MM.1S (cell line): ENCODE results near the gene MRTFA.
"Not testable (repeated sequence)": the region's sequence is repeated elsewhere in the genome, so short reads cannot be mapped to it uniquely, and the experiment has no call there.

Source experiments
- DNase-seq: peaks from one replicate; pipeline ENCODE4 v3.0.0-alpha.2; 2015
- H2AFZ ChIP-seq: fragments of 300-600 bp; sonication (generic); 2 replicates; pipeline ENCODE4 v1.6.0; 2016; ENCODE audit warnings: antibody characterized with exemption, low read length
- H3F3A ChIP-seq: fragments of 300-600 bp; sonication (generic); 2 replicates; pipeline ENCODE4 v1.6.1; 2016; ENCODE audit warnings: mild to moderate bottlenecking, antibody characterized with exemption, low read length, moderate library complexity, mixed read lengths; ENCODE audit not compliant: insufficient read depth
- H3K27ac ChIP-seq: fragments of 300-600 bp; sonication (generic); 2 replicates; pipeline ENCODE4 v1.5.1; 2016; ENCODE audit warnings: mild to moderate bottlenecking, low read length
- H3K27me3 ChIP-seq: fragments of 300-600 bp; sonication (generic); replicated peaks from 2 replicates; pipeline ENCODE4 v1.6.0; 2016; ENCODE audit warnings: low read length; ENCODE audit not compliant: insufficient read depth
- H3K36me3 ChIP-seq: fragments of 300-600 bp; sonication (generic); replicated peaks from 2 replicates; pipeline ENCODE4 v1.6.1; 2016; ENCODE audit warnings: mild to moderate bottlenecking, low read length, mixed read lengths; ENCODE audit not compliant: insufficient read depth
- H3K4me1 ChIP-seq: fragments of 300-600 bp; sonication (generic); 2 replicates; pipeline ENCODE4 v1.6.1; 2016; ENCODE audit warnings: low read length, mixed read lengths
- H3K4me2 ChIP-seq: fragments of 300-600 bp; sonication (generic); 2 replicates; pipeline ENCODE4 v1.6.0; 2016; ENCODE audit warnings: low read depth, low read length
- H3K4me3 ChIP-seq: fragments of 300-600 bp; sonication (generic); 2 replicates; pipeline ENCODE4 v1.5.1; 2016; ENCODE audit warnings: low read length, mixed read lengths
- H3K79me2 ChIP-seq: fragments of 300-600 bp; sonication (generic); 2 replicates; pipeline ENCODE4 v1.6.1; 2016; ENCODE audit warnings: mixed run types, low read length, mixed read lengths
- H3K9ac ChIP-seq: fragments of 300-600 bp; sonication (generic); 2 replicates; pipeline ENCODE4 v1.6.1; 2016; ENCODE audit warnings: low read length, mixed read lengths
- H3K9me2 ChIP-seq: fragments of 300-600 bp; sonication (generic); replicated peaks from 2 replicates; pipeline ENCODE4 v1.6.1; 2016; ENCODE audit warnings: mild to moderate bottlenecking, low read length, mixed read lengths; ENCODE audit not compliant: insufficient read depth
- H3K9me3 ChIP-seq: fragments of 300-600 bp; sonication (generic); replicated peaks from 2 replicates; pipeline ENCODE4 v1.6.1; 2016; ENCODE audit warnings: mild to moderate bottlenecking, low read length, mixed read lengths; ENCODE audit not compliant: insufficient read depth
- H4K20me1 ChIP-seq: fragments of 300-600 bp; sonication (generic); 2 replicates; pipeline ENCODE4 v1.6.1; 2016; ENCODE audit warnings: mild to moderate bottlenecking, low read length, moderate library complexity, mixed read lengths; ENCODE audit not compliant: insufficient read depth
- EZH2 ChIP-seq: fragments of 300-600 bp; sonication (generic); optimal IDR thresholded peaks from 2 replicates; pipeline ENCODE3; 2017; ENCODE audit warnings: low read depth, mild to moderate bottlenecking, antibody characterized with exemption, low read length, mixed read lengths
- EZH2phosphoT487 ChIP-seq: fragments of 300-600 bp; sonication (generic); IDR thresholded peaks from 2 replicates; pipeline ENCODE4 v1.6.1; 2018; ENCODE audit warnings: antibody characterized with exemption, low read length
- TF ChIP-seq, protein P1 (sequence below): fragments of 300-600 bp; sonication (generic); IDR thresholded peaks from 2 replicates; pipeline ENCODE4 v1.5.1; 2016; ENCODE audit warnings: antibody characterized with exemption, low read length, mixed read lengths

Gene MRTFA

DNA sequence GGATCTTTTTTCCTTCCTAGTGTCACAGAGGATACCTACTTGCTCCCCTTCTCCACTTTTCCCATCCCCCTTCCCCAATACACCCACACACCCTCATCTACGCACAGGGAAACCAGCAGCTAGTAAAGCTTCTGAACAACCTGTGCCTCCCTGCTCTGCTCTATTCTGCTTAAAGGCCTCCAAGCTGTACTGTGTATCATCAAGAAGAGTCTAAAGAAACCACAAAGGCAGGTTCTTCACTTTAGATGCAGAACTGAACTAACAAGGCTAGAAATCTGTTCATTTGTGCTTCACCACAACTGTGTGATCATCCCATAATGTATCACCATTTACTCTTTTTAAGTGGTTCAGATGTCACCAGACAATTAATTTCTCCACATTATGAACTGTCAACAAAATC is 133.6 kb downstream of the MRTFA start:
- H3K36me3 ChIP-seq = no peaks in the 10 kb centered on the region
- peaks cover 12% of the 10 kb centered on the region; the same call in 1 of the 2 replicates for H3K4me1 ChIP-seq
- no peaks in the 10 kb centered on the region for H3K9me3 ChIP-seq
- H3K79me2 ChIP-seq = no peaks in the 10 kb centered on the region
- no peak overlapping the region for H3K4me2 ChIP-seq
- H2AFZ ChIP-seq = no peak overlapping the region
- H3K9ac ChIP-seq = no peak overlapping the region
- H3K27me3 ChIP-seq = no peaks in the 10 kb centered on the region
- TF ChIP-seq EZH2phosphoT487 (no peak), EZH2 (no peak)
- TF ChIP-seq, protein P1, sequence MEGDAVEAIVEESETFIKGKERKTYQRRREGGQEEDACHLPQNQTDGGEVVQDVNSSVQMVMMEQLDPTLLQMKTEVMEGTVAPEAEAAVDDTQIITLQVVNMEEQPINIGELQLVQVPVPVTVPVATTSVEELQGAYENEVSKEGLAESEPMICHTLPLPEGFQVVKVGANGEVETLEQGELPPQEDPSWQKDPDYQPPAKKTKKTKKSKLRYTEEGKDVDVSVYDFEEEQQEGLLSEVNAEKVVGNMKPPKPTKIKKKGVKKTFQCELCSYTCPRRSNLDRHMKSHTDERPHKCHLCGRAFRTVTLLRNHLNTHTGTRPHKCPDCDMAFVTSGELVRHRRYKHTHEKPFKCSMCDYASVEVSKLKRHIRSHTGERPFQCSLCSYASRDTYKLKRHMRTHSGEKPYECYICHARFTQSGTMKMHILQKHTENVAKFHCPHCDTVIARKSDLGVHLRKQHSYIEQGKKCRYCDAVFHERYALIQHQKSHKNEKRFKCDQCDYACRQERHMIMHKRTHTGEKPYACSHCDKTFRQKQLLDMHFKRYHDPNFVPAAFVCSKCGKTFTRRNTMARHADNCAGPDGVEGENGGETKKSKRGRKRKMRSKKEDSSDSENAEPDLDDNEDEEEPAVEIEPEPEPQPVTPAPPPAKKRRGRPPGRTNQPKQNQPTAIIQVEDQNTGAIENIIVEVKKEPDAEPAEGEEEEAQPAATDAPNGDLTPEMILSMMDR = no peak
- H3F3A ChIP-seq = 0 out of 2 replicates have a peak, but pooled peaks cover 3% of the 10 kb centered on the region
- H3K27ac ChIP-seq = no peak overlapping the region
- no peaks in the 10 kb centered on the region for H4K20me1 ChIP-seq
- H3K4me3 ChIP-seq = no peak overlapping the region
- no peak for DNase-seq
- no peaks in the 10 kb centered on the region for H3K9me2 ChIP-seq

DNA sequence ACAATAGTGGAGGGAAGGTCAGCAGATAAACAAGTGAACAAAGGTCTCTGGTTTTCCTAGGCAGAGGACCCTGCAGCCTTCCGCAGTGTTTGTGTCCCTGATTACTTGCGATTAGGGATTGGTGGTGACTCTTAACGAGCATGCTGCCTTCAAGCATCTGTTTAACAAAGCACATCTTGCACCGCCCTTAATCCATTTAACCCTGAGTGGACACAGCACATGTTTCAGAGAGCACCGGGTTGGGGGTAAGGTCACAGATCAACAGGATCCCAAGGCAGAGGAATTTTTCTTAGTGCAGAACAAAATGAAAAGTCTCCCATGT is 136.1 kb downstream of the MRTFA start:
- H3K36me3 ChIP-seq, H2AFZ ChIP-seq, H3F3A ChIP-seq, H3K9me3 ChIP-seq, DNase-seq, H3K27me3 ChIP-seq, H3K4me3 ChIP-seq, H3K27ac ChIP-seq, H4K20me1 ChIP-seq, H3K79me2 ChIP-seq, H3K9me2 ChIP-seq, H3K4me2 ChIP-seq, H3K9ac ChIP-seq: not testable (repeated sequence)
- H3K4me1 ChIP-seq = peaks cover 19% of the 10 kb centered on the region; the same call in 1 of the 2 replicates

DNA sequence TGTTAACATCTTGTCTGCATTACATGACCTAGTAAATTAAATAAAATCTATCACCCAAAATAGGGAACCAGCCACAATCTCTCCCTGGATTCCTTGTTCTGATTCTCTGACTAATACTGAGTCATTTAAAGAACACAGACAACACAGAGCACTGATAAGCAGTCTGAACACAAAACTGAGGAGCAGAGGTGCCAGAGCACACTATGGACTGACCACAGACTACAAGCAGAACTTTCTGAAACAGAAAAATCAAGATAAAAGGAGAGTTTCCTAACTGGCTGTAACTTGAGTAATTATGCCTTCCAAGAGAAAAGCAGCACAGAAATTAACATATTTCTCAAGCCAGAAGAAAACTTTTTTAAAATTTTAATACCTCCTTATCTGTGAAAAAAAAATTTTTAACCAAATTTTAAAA is 137.3 kb downstream of the MRTFA start:
- peaks cover 10% of the 10 kb centered on the region; the same call in 1 of the 2 replicates for H3K4me1 ChIP-seq
- H3K9ac ChIP-seq = no peak overlapping the region
- H2AFZ ChIP-seq = no peak overlapping the region
- H3K27me3 ChIP-seq = no peaks in the 10 kb centered on the region
- H3K36me3 ChIP-seq = no peaks in the 10 kb centered on the region
- no peaks in the 10 kb centered on the region for H3K79me2 ChIP-seq
- no peaks in the 10 kb centered on the region for H4K20me1 ChIP-seq
- peak; percentile 20 for DNase-seq
- TF ChIP-seq EZH2 = no peak
- TF ChIP-seq EZH2phosphoT487 = no peak
- TF ChIP-seq, protein P1 = no peak
- no peak overlapping the region for H3K27ac ChIP-seq
- no peaks in the 10 kb centered on the region for H3F3A ChIP-seq
- no peak overlapping the region for H3K4me3 ChIP-seq
- H3K9me3 ChIP-seq = no peaks in the 10 kb centered on the region
- no peak overlapping the region for H3K4me2 ChIP-seq
- no peaks in the 10 kb centered on the region for H3K9me2 ChIP-seq

DNA sequence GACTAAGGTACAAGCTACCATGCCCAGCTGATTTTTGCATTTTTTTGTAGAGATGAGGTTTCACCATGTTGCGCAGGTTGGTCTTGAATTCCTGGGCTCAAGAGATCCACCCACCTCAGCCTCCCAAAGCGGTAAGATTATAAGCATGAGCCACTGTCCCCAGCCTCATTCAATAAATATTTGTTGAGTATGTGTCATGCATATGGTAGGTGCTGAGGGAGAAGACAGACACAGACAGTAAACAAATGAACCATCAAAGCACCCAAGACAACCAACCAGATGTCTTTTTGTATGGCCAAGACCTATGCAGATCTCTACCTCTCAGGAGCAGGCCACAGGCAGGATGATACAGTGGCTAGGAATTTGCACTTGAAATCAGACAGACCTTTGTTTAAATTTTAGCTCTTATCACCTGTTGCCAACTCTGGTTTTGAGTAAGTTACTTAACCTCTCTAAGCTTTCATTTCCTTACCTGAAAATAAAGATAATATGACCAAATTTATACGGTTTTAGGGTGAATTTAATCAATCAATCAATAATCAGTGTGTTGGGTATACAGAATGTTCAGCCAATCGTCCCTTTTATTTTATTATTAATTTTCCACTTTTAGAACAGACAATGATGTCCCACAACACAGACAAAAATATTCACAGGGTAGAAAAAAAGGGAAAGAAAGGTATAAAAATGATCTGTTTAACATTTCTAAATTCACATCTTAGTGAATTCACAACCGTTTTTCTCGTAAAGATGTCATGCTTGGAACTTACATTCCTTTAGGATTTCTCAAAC is 137.9 kb downstream of the MRTFA start:
- Histone ChIP-seq H3K9me3 (no peaks in the 10 kb centered on the region), H3K27ac (no peak overlapping the region), H2AFZ (no peak overlapping the region), H4K20me1 (no peaks in the 10 kb centered on the region), H3K4me1 (peaks cover 12% of the 10 kb centered on the region), H3F3A (no peaks in the 10 kb centered on the region), H3K9ac (no peak overlapping the region), H3K4me3 (no peak overlapping the region), H3K27me3 (no peaks in the 10 kb centered on the region), H3K36me3 (no peaks in the 10 kb centered on the region), H3K9me2 (no peaks in the 10 kb centered on the region), H3K4me2 (no peak overlapping the region), H3K79me2 (0 out of 2 replicates have a peak, but pooled peaks cover 2% of the 10 kb centered on the region)
- no peak for DNase-seq
- TF ChIP-seq, protein P1 = no peak
- no peak for TF ChIP-seq EZH2
- TF ChIP-seq EZH2phosphoT487 = no peak
